ENCODE data around the gene TSPAN9. TPM values are rescaled to one million over a fixed set of nuclear protein-coding genes. Genes with fewer than 3 reads are reported as not detected.
A peak's percentile ranks its signal among the peaks of the same experiment; 100 is the strongest.

The TSPAN9 gene
- total RNA-seq, 1 donor from 2014 or later: 40.9 TPM

- Histone ChIP-seq H2AFZ (ENCODE audit: low read depth, low read length) (no peak overlapping the region), H3K4me2 (ENCODE audit: low read length) (no peak overlapping the region), H3K79me2 (ENCODE audit: insufficient read depth, low read length) (no peaks in the 10 kb centered on the region), H4K20me1 (ENCODE audit: insufficient read depth, low read length) (peaks cover 9% of the 10 kb centered on the region), H3K9ac (ENCODE audit: low read length) (no peak overlapping the region), H3K36me3 (ENCODE audit: insufficient read depth, low read length) (no peaks in the 10 kb centered on the region), H3K27ac (ENCODE audit: low read depth, low read length) (no peak overlapping the region), H3K9me3 (ENCODE audit: insufficient read depth, low read depth, low read length) (no peaks in the 10 kb centered on the region), H3K4me3 (ENCODE audit: insufficient read depth, low read depth, low read length) (no peak overlapping the region), H3K4me1 (ENCODE audit: insufficient read depth, low read length) (peaks cover 3% of the 10 kb centered on the region), H3K27me3 (ENCODE audit: insufficient read depth, low read length) (no peaks in the 10 kb centered on the region)
- Mint-ChIP-seq H3K4me1 (ENCODE audit: low read depth, unreplicated experiment) (peaks cover 5% of the 10 kb centered on the region), H3K4me3 (ENCODE audit: unreplicated experiment) (no peak overlapping the region), H3K27me3 (ENCODE audit: low read depth, unreplicated experiment) (no peaks in the 10 kb centered on the region), H3K36me3 (ENCODE audit: low read depth, unreplicated experiment) (peaks cover 4% of the 10 kb centered on the region), H3K9me3 (ENCODE audit: unreplicated experiment) (no peaks in the 10 kb centered on the region), H3K27ac (ENCODE audit: unreplicated experiment) (no peak overlapping the region)
- DNase-seq (ENCODE audit: low read depth) (no peak), FAIRE-seq (no peak)
- TF ChIP-seq EZH2 (IDR thresholded peaks at IDR 0.05; ENCODE audit: insufficient read depth, low read length) (no peak), CTCF (IDR thresholded peaks at IDR 0.05; ENCODE audit: insufficient read depth, low read depth, low read length) (peak; percentile 42)
These were observed 41.1 kb upstream of the TSPAN9 start for GRCh38 chr12:3035815-3036702.

GRCh38 chr12:3036901-3037600 lies 40.1 kb upstream of the TSPAN9 start:
- H3K79me2 ChIP-seq (ENCODE audit: insufficient read depth, low read length): no peaks in the 10 kb centered on the region
- H4K20me1 ChIP-seq (ENCODE audit: insufficient read depth, low read length): peaks cover 18% of the 10 kb centered on the region
- H3K27me3 ChIP-seq (ENCODE audit: insufficient read depth, low read length): no peaks in the 10 kb centered on the region
- no peak overlapping the region for H3K4me2 ChIP-seq (ENCODE audit: low read length)
- H3K4me1 ChIP-seq (ENCODE audit: insufficient read depth, low read length): peaks cover 3% of the 10 kb centered on the region
- H2AFZ ChIP-seq (ENCODE audit: low read depth, low read length): no peak overlapping the region
- no peak overlapping the region for H3K27ac ChIP-seq (ENCODE audit: low read depth, low read length)
- no peak overlapping the region for H3K4me3 Mint-ChIP-seq (ENCODE audit: unreplicated experiment)
- DNase-seq (ENCODE audit: low read depth) (no peak), FAIRE-seq (no peak)
- H3K36me3 ChIP-seq (ENCODE audit: insufficient read depth, low read length): no peaks in the 10 kb centered on the region
- H3K27ac Mint-ChIP-seq (ENCODE audit: unreplicated experiment): no peak overlapping the region
- TF ChIP-seq EZH2 (IDR thresholded peaks at IDR 0.05; ENCODE audit: insufficient read depth, low read length) (no peak), CTCF (IDR thresholded peaks at IDR 0.05; ENCODE audit: insufficient read depth, low read depth, low read length) (no peak)
- peaks cover 4% of the 10 kb centered on the region for H3K36me3 Mint-ChIP-seq (ENCODE audit: low read depth, unreplicated experiment)
- no peaks in the 10 kb centered on the region for H3K9me3 Mint-ChIP-seq (ENCODE audit: unreplicated experiment)
- peaks cover 5% of the 10 kb centered on the region for H3K4me1 Mint-ChIP-seq (ENCODE audit: low read depth, unreplicated experiment)
- H3K4me3 ChIP-seq (ENCODE audit: insufficient read depth, low read depth, low read length): no peak overlapping the region
- no peak overlapping the region for H3K9ac ChIP-seq (ENCODE audit: low read length)
- H3K27me3 Mint-ChIP-seq (ENCODE audit: low read depth, unreplicated experiment): no peaks in the 10 kb centered on the region
- H3K9me3 ChIP-seq (ENCODE audit: insufficient read depth, low read depth, low read length): no peaks in the 10 kb centered on the region
